IMR-90 (cell line): Measurements from ENCODE around the gene SS18L1. TPM values are rescaled to one million over a fixed set of nuclear protein-coding genes. Genes with fewer than 3 reads are reported as not detected.

Experiments used
- ATAC-seq: fragments of 200-7000 bp; cut with Tn5 transposase; 2 replicates; pipeline ENCODE4 v1.9.1; 2020; ENCODE audit warnings: low read depth, mild to moderate bottlenecking, moderate library complexity
- BruUV-seq: library from RNA; stranded (reverse); fragments of 400-500 nt; replicated peaks from 2 replicates; lab custom pipeline; 2021; lab: Mats Ljungman, UMichigan
- CTCF ChIA-PET: fragments of 300-600 bp; formaldehyde crosslinking; extraction: SDS; loops from one replicate; lab custom pipeline; 2021; ENCODE audit warnings: antibody characterized with exemption; lab: Yijun Ruan, JAX
- POLR2A ChIA-PET: fragments of 300-600 bp; sonication (Branson Sonifier 250); formaldehyde crosslinking; loops from one replicate; lab custom pipeline; 2022; ENCODE audit warnings: antibody characterized with exemption; ENCODE audit not compliant: unreplicated experiment; lab: Charles Lee
- DNase-seq: peaks from one replicate; pipeline ENCODE4 v3.0.0; 2013
- H2AFZ ChIP-seq: replicated peaks from 2 replicates; pipeline ENCODE3; 2013; ENCODE audit warnings: low read length, mild to moderate bottlenecking; ENCODE audit not compliant: poor library complexity
- H2AK5ac ChIP-seq: 2 replicates; pipeline ENCODE4 v1.6.1; 2013; ENCODE audit warnings: low read depth, low read length, inconsistent platforms
- H2AK9ac ChIP-seq: replicated peaks from 2 replicates; pipeline ENCODE3; 2013; ENCODE audit warnings: mild to moderate bottlenecking, low read depth, low read length, moderate library complexity; ENCODE audit not compliant: poor library complexity
- H2BK120ac ChIP-seq: 2 replicates; pipeline ENCODE4 v1.6.1; 2013; ENCODE audit warnings: low read depth, low read length, inconsistent platforms
- H2BK15ac ChIP-seq: 3 replicates; pipeline ENCODE4 v1.6.1; 2013; ENCODE audit warnings: low read depth, low read length, inconsistent platforms
- H2BK20ac ChIP-seq: 2 replicates; pipeline ENCODE4 v1.6.1; 2013; ENCODE audit warnings: low read depth, mild to moderate bottlenecking, inconsistent platforms, low read length, moderate library complexity
- H2BK5ac ChIP-seq: 2 replicates; pipeline ENCODE4 v1.6.1; 2013; ENCODE audit warnings: mild to moderate bottlenecking, low read depth, low read length, inconsistent platforms; ENCODE audit not compliant: poor library complexity, severe bottlenecking
- H3K14ac ChIP-seq: replicated peaks from 2 replicates; pipeline ENCODE4 v1.6.1; 2013; ENCODE audit warnings: low read depth, low read length, inconsistent platforms
- H3K18ac ChIP-seq: 2 replicates; pipeline ENCODE4 v1.6.1; 2013; ENCODE audit warnings: low read depth, low read length, control low read depth
- H3K23ac ChIP-seq: 2 replicates; pipeline ENCODE4 v1.6.1; 2013; ENCODE audit warnings: low read depth, low read length, inconsistent platforms
- H3K27ac ChIP-seq: 2 replicates; pipeline ENCODE4 v1.5.1; 2013; ENCODE audit warnings: mild to moderate bottlenecking, control low read depth, low read length; ENCODE audit not compliant: insufficient read depth
- H3K27me3 ChIP-seq: 2 replicates; pipeline ENCODE4 v1.6.1; 2013; ENCODE audit warnings: low read length; ENCODE audit not compliant: control insufficient read depth, insufficient read depth
- H3K36me3 ChIP-seq: 2 replicates; pipeline ENCODE4 v1.6.1; 2013; ENCODE audit warnings: low read length, mixed read lengths; ENCODE audit not compliant: control insufficient read depth, insufficient read depth
- H3K4ac ChIP-seq: 2 replicates; pipeline ENCODE4 v1.6.1; 2013; ENCODE audit warnings: low read depth, low read length, inconsistent platforms
- H3K4me1 ChIP-seq: 2 replicates; pipeline ENCODE4 v1.6.1; 2013; ENCODE audit warnings: low read length, mixed read lengths; ENCODE audit not compliant: control insufficient read depth, insufficient read depth
- H3K4me2 ChIP-seq: 2 replicates; pipeline ENCODE4 v1.6.1; 2013; ENCODE audit warnings: low read depth, mild to moderate bottlenecking, control low read depth, low read length, moderate library complexity
- H3K4me3 ChIP-seq: 2 replicates; pipeline ENCODE4 v1.5.1; 2013; ENCODE audit warnings: low read depth, mild to moderate bottlenecking, control low read depth, low read length, moderate library complexity; ENCODE audit not compliant: insufficient read depth
- H3K56ac ChIP-seq: 2 replicates; pipeline ENCODE4 v1.6.1; 2013; ENCODE audit warnings: low read length, inconsistent platforms; ENCODE audit not compliant: insufficient read depth; ENCODE audit errors: extremely low read depth
- H3K79me1 ChIP-seq, 2 experiments: 2 replicates each; pipeline ENCODE4 v1.6.1; 2013; ENCODE audit warnings: low read length in 2 of 2, inconsistent platforms in 1 of 2, low read depth in 1 of 2
- H3K9ac ChIP-seq: 2 replicates; pipeline ENCODE4 v1.6.1; 2013; ENCODE audit warnings: low read depth, low read length, control low read depth
- H3K9me1 ChIP-seq: 2 replicates; pipeline ENCODE4 v1.6.1; 2013; ENCODE audit warnings: low read length, inconsistent platforms; ENCODE audit not compliant: insufficient read depth
- H3K9me3 ChIP-seq: 2 replicates; pipeline ENCODE4 v1.6.1; 2013; ENCODE audit warnings: low read length; ENCODE audit not compliant: control insufficient read depth, insufficient read depth
- H4K20me1 ChIP-seq: 2 replicates; pipeline ENCODE4 v1.6.1; 2013; ENCODE audit warnings: low read length, inconsistent platforms; ENCODE audit not compliant: insufficient read depth
- H4K5ac ChIP-seq: 2 replicates; pipeline ENCODE4 v1.6.1; 2013; ENCODE audit warnings: mild to moderate bottlenecking, low read depth, low read length, control low read depth
- H4K8ac ChIP-seq, 2 experiments: 2 replicates each; pipeline ENCODE4 v1.6.1; 2013; ENCODE audit warnings: low read depth in 2 of 2, low read length in 2 of 2, control low read depth in 1 of 2, inconsistent platforms in 1 of 2
- H4K91ac ChIP-seq: 2 replicates; pipeline ENCODE4 v1.6.1; 2013; ENCODE audit warnings: low read depth, low read length, inconsistent platforms; ENCODE audit not compliant: insufficient read depth
- CEBPB ChIP-seq: IDR thresholded peaks from 2 replicates; pipeline ENCODE4 v1.6.1; 2012; ENCODE audit warnings: low read depth, low read length, improper control_type of control experiment
- CHD1 ChIP-seq: IDR thresholded peaks from 2 replicates; pipeline ENCODE4 v1.6.1; 2012; ENCODE audit warnings: low read depth, low read length, improper control_type of control experiment
- FOS ChIP-seq: fragments of 150-350 bp; IDR thresholded peaks from 2 replicates; pipeline ENCODE4 v1.6.1; 2016; ENCODE audit warnings: low read depth, low read length
- MAZ ChIP-seq: IDR thresholded peaks from 2 replicates; pipeline ENCODE4 v1.6.1; 2012; ENCODE audit warnings: low read depth, mild to moderate bottlenecking, low read length, improper control_type of control experiment, moderate library complexity, borderline replicate concordance
- MXI1 ChIP-seq: IDR thresholded peaks from 2 replicates; pipeline ENCODE4 v1.6.1; 2012; ENCODE audit warnings: low read depth, mild to moderate bottlenecking, low read length, moderate library complexity, borderline replicate concordance
- NFE2L2 ChIP-seq: fragments of 150-350 bp; IDR thresholded peaks from 2 replicates; pipeline ENCODE4 v1.6.1; 2016; ENCODE audit warnings: low read depth, mild to moderate bottlenecking, low read length
- POLR2A ChIP-seq: IDR thresholded peaks from 2 replicates; pipeline ENCODE4 v1.6.1; 2012; ENCODE audit warnings: mild to moderate bottlenecking, low read depth, low read length
- RCOR1 ChIP-seq: IDR thresholded peaks from 2 replicates; pipeline ENCODE4 v1.6.1; 2012; ENCODE audit warnings: mild to moderate bottlenecking, low read length, improper control_type of control experiment; ENCODE audit not compliant: insufficient replicate concordance
- RFX5 ChIP-seq: IDR thresholded peaks from 2 replicates; pipeline ENCODE4 v1.8.0; 2012; ENCODE audit warnings: low read depth, mild to moderate bottlenecking, low read length, moderate library complexity
- SMC3 ChIP-seq: fragments of 150-350 bp; IDR thresholded peaks from 2 replicates; pipeline ENCODE4 v1.6.1; 2016; ENCODE audit warnings: low read depth, mild to moderate bottlenecking, antibody characterized with exemption, low read length, moderate library complexity
- whole genome bisulfite sequencing, 2 experiments: methylation state at CpG; one replicate each; pipeline versions ENCODE4 v1.1.5 to v1.1.7; 2013; ENCODE audit warnings: missing lambda C conversion rate in 2 of 2; ENCODE audit not compliant: insufficient read length in 1 of 2; ENCODE audit errors: extremely low coverage in 2 of 2; 5-methylcytosine and 5-hydroxymethylcytosine counted together
- dilution Hi-C: fragments of 300-500 bp; cut with HindIII; formaldehyde crosslinking; loops from one replicate; pipeline ENCODE4 v1.14.3; 2018; ENCODE audit warnings: low sequenced_read_pairs; ENCODE audit not compliant: unreplicated experiment
- in situ Hi-C: fragments of 300-500 bp; cut with MboI; formaldehyde crosslinking; loops from 3 replicates; pipeline ENCODE4 v1.14.3; 2019; ENCODE audit warnings: low sequenced_read_pairs, inconsistent platforms, mixed read lengths
- intact Hi-C: fragments of 100-400 bp; cut with micrococcal nuclease; formaldehyde crosslinking; loops from 2 replicates; pipeline ENCODE4 v1.10.0; 2022
- polyA plus RNA-seq, 3 experiments: library from polyadenylated mRNA; depleted of rRNA; stranded (reverse); fragments of >200 nt; gene quantifications; 2 replicates each; pipeline ENCODE4 v1.2.3, GENCODE V29; 2012; ENCODE audit warnings: low replicate concordance in 1 of 3
- total RNA-seq: library from RNA; depleted of rRNA; stranded (reverse); fragments of >200 nt; gene quantifications from 2 replicates; pipeline ENCODE4 v1.2.3, GENCODE V29; 2012
- TF ChIP-seq, protein P1 (sequence below): fragments of 150-350 bp; IDR thresholded peaks from 2 replicates; pipeline ENCODE4 v1.6.1; 2017; ENCODE audit warnings: mild to moderate bottlenecking, antibody characterized with exemption, low read length, low read depth
- TF ChIP-seq, protein P2 (sequence below): conservative IDR thresholded peaks from 2 replicates; pipeline ENCODE4 v1.5.1; 2012; ENCODE audit warnings: mild to moderate bottlenecking, low read depth, low read length, improper control_type of control experiment
- TF ChIP-seq, protein P3 (sequence below): fragments of 150-350 bp; IDR thresholded peaks from 2 replicates; pipeline ENCODE4 v1.6.1; 2016; ENCODE audit warnings: low read depth, mild to moderate bottlenecking, low read length, moderate library complexity, borderline replicate concordance

Gene SS18L1
- total and polyA plus RNA-seq, 2 of the 4 experiments (the other 2 are of a cell fraction), result 8.1 to 12.2 TPM

DNA sequence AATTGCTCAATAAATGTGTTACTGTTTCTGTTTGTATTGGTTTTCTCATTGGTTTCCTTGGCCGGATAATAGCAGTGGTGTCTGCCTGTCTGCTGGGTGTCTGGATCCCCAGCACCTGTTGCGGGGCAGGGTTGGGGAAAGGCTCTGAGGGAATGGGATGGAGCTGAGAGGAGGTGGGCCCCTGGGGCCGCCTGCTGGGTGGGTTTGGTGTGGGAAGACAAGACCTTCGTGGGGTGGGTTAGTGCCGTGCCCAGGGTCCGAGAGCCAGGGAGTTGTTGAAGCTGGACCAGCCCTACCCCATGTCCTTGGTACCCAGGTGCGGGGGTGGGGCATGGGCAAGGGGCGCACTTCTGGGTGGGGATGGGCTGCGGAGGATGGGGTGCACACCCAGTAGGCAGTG lies 4.0 kb downstream of the SS18L1 start:
- TF ChIP-seq POLR2A (no peak), FOS (no peak), NFE2L2 (no peak), SMC3 (no peak), RCOR1 (no peak), MAZ (no peak), RFX5 (no peak), CHD1 (no peak), CEBPB (no peak), MXI1 (no peak)
- TF ChIP-seq, protein P1, sequence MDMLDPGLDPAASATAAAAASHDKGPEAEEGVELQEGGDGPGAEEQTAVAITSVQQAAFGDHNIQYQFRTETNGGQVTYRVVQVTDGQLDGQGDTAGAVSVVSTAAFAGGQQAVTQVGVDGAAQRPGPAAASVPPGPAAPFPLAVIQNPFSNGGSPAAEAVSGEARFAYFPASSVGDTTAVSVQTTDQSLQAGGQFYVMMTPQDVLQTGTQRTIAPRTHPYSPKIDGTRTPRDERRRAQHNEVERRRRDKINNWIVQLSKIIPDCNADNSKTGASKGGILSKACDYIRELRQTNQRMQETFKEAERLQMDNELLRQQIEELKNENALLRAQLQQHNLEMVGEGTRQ, result no peak
- TF ChIP-seq, protein P2, sequence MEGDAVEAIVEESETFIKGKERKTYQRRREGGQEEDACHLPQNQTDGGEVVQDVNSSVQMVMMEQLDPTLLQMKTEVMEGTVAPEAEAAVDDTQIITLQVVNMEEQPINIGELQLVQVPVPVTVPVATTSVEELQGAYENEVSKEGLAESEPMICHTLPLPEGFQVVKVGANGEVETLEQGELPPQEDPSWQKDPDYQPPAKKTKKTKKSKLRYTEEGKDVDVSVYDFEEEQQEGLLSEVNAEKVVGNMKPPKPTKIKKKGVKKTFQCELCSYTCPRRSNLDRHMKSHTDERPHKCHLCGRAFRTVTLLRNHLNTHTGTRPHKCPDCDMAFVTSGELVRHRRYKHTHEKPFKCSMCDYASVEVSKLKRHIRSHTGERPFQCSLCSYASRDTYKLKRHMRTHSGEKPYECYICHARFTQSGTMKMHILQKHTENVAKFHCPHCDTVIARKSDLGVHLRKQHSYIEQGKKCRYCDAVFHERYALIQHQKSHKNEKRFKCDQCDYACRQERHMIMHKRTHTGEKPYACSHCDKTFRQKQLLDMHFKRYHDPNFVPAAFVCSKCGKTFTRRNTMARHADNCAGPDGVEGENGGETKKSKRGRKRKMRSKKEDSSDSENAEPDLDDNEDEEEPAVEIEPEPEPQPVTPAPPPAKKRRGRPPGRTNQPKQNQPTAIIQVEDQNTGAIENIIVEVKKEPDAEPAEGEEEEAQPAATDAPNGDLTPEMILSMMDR, result no peak
- TF ChIP-seq, protein P3, sequence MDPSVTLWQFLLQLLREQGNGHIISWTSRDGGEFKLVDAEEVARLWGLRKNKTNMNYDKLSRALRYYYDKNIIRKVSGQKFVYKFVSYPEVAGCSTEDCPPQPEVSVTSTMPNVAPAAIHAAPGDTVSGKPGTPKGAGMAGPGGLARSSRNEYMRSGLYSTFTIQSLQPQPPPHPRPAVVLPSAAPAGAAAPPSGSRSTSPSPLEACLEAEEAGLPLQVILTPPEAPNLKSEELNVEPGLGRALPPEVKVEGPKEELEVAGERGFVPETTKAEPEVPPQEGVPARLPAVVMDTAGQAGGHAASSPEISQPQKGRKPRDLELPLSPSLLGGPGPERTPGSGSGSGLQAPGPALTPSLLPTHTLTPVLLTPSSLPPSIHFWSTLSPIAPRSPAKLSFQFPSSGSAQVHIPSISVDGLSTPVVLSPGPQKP, result no peak
- H4K20me1 ChIP-seq, result peaks cover 85% of the 10 kb centered on the region
- in situ Hi-C loops, result no loop called here

More for the DNA sequence above, 4.0 kb downstream of the SS18L1 start:
- H3K4me2 ChIP-seq, result no peak overlapping the region
- ChIA-PET CTCF (no interaction called here), POLR2A (no interaction called here)
- H3K79me1 ChIP-seq, result peaks cover 21 to 78% of the 10 kb centered on the region in 2 experiments
- no peak overlapping the region for H2AFZ ChIP-seq
- no peak overlapping the region for H3K4me3 ChIP-seq
- no peak overlapping the region for H2AK9ac ChIP-seq
- no peak overlapping the region for H4K8ac ChIP-seq
- H3K9ac ChIP-seq, result no peak overlapping the region
- no peak overlapping the region for H3K23ac ChIP-seq
- no peak overlapping the region for H3K4ac ChIP-seq
- H3K27ac ChIP-seq, result no peak overlapping the region
- no peak overlapping the region for H2BK20ac ChIP-seq
- no peak overlapping the region for H3K18ac ChIP-seq
- BruUV-seq, result no TSS peak
- no peak overlapping the region for H3K56ac ChIP-seq
- no peak overlapping the region for H3K14ac ChIP-seq
- no peak overlapping the region for H2BK5ac ChIP-seq
- no peak for DNase-seq
- H2BK120ac ChIP-seq, result no peak overlapping the region
- WGBS, 2 experiments, result no CpG with 5 or more reads among the region's 9 CpGs
- no peak overlapping the region for H2AK5ac ChIP-seq
- no peaks in the 10 kb centered on the region for H3K9me3 ChIP-seq
- no peaks in the 10 kb centered on the region for H3K27me3 ChIP-seq
- H4K91ac ChIP-seq, result no peak overlapping the region
- H3K9me1 ChIP-seq, result peaks cover 43% of the 10 kb centered on the region
- no peak overlapping the region for H2BK15ac ChIP-seq
- H4K5ac ChIP-seq, result no peak overlapping the region
- intact Hi-C loops, result no loop called here
- peaks cover 11% of the 10 kb centered on the region for H3K4me1 ChIP-seq
- H3K36me3 ChIP-seq, result peaks cover 8% of the 10 kb centered on the region
- no peak for ATAC-seq
- dilution Hi-C loops, result no loop called here
